Measurements from ENCODE around the gene TMX3. TPM values are rescaled to one million over a fixed set of nuclear protein-coding genes. Genes with fewer than 3 reads are reported as not detected.

TMX3 gene
- total and polyA plus RNA-seq, 2 donors (not counting 1 experiment from before 2014, with no cell fraction given), result 19.0 to 73.5 TPM

DNA sequence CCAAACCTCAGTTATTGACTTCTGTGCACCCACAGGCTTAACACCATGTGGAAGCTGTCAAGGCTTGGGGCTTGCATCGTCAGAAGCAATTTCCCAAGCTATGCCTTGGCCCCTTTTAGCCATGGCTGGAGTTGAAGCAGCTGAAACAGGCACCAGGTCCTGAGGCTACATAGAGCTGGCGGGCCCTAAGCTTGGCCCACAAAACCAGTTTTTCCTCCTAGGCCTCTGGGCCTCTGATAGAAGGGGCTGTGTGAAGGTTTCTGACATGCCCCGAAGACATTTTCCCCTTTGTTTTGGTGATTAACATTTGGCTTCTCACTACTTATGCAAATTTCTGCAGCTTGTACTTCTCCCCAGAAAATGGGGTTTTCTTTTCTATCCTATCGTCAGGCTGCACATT is 9.1 kb upstream of the TMX3 start:
- H3K27ac ChIP-seq (ENCODE audit: low read length in 2 of 2), result no peak overlapping the region
- H3K27me3 ChIP-seq (replicated peaks in 1 of 4; ENCODE audit: control extremely low read depth in 1 of 4, control insufficient read depth in 3 of 4, insufficient read depth in 4 of 4, low read length in 3 of 4), result no peaks in the 10 kb centered on the region
- H3K9me3 Mint-ChIP-seq (ENCODE audit: insufficient read depth), result peaks cover 3% of the 10 kb centered on the region
- H3K4me1 Mint-ChIP-seq, result peaks cover 26% of the 10 kb centered on the region
- peaks cover 16 to 19% of the 10 kb centered on the region in 2 donors for H3K4me1 ChIP-seq (ENCODE audit: control insufficient read depth in 2 of 2, insufficient read depth in 2 of 2, low read length in 2 of 2)
- no peak overlapping the region for H3K4me2 ChIP-seq (replicated peaks; ENCODE audit: low read depth, low read length, poor library complexity, severe bottlenecking)
- no peak for ATAC-seq (ENCODE audit: low read depth)
- no peaks in the 10 kb centered on the region for H3K27me3 Mint-ChIP-seq
- intact Hi-C loops (cut with micrococcal nuclease), result no loop called here
- H3K4me3 Mint-ChIP-seq, result no peak overlapping the region
- DNase-seq, result no peak
- H3K36me3 ChIP-seq (replicated peaks in 1 of 2; ENCODE audit: control extremely low read depth in 1 of 2, control insufficient read depth in 1 of 2, extremely low read depth in 1 of 2, insufficient read depth in 2 of 2, low read length in 1 of 2), result no peaks in the 10 kb centered on the region
- no peaks in the 10 kb centered on the region for H3K79me2 ChIP-seq (ENCODE audit: control insufficient read depth, insufficient read depth, low read length)
- peaks cover 0 to 14% (median 1%) of the 10 kb centered on the region in 3 donors for H3K9me3 ChIP-seq (ENCODE audit: control extremely low read depth in 1 of 3, control insufficient read depth in 2 of 3, insufficient read depth in 1 of 3, low read length in 2 of 3)
- H3K27ac Mint-ChIP-seq, result no peak overlapping the region
- H4K20me1 ChIP-seq (ENCODE audit: control insufficient read depth, insufficient read depth, low read length, poor library complexity, severe bottlenecking), result no peaks in the 10 kb centered on the region
- no peak for TF ChIP-seq EZH2 (IDR thresholded peaks at IDR 0.05; ENCODE audit: borderline replicate concordance, insufficient read depth, low read depth, low read length, poor library complexity, severe bottlenecking)
- TF ChIP-seq CTCF (IDR thresholded peaks at IDR 0.05), result no peak
- CTCF ChIA-PET, result no interaction called here
- 83% methylated on average over 3 of the region's 4 CpGs for WGBS (ENCODE audit: insufficient coverage)
- H3K9ac ChIP-seq (ENCODE audit: low read length), result no peak overlapping the region
- H3K4me3 ChIP-seq (ENCODE audit: control extremely low read depth in 1 of 5, extremely low read depth in 1 of 5, insufficient read depth in 1 of 5, low read depth in 2 of 5, low read length in 4 of 5), result no peak overlapping the region
- H2AFZ ChIP-seq (ENCODE audit: insufficient read depth, low read depth, low read length, poor library complexity, severe bottlenecking), result no peak overlapping the region
- POLR2A ChIA-PET, result no interaction called here

DNA sequence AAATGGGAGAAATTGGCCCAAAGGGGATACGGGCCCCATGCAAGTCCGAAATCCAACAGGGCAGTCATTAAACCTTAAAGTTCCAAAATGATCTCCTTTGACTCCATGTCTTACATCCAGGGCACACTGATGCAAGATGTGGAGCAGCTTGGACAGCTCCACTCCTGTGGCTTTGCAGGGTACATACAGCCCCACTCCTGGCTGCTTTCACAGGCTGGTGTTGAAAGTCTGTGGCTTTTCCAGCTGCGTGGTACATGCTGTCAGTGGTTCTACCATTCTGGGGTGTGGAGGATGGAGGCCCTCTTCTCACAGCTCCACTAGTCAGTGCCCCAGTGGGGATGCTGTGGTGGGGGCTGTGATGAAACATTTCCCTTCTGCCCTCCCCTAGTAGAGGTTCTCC is 8.6 kb upstream of the TMX3 start:
- ATAC-seq (ENCODE audit: low read depth) (no peak), DNase-seq (no peak)
- Mint-ChIP-seq H3K4me3 (no peak overlapping the region), H3K4me1 (peaks cover 26% of the 10 kb centered on the region), H3K9me3 (ENCODE audit: insufficient read depth) (peaks cover 3% of the 10 kb centered on the region), H3K27ac (no peak overlapping the region), H3K27me3 (no peaks in the 10 kb centered on the region)
- no peak overlapping the region for H3K27ac ChIP-seq (ENCODE audit: low read length in 2 of 2)
- POLR2A ChIA-PET, result no interaction called here
- no peak overlapping the region for H3K4me2 ChIP-seq (replicated peaks; ENCODE audit: low read depth, low read length, poor library complexity, severe bottlenecking)
- peaks cover 16 to 19% of the 10 kb centered on the region in 2 donors for H3K4me1 ChIP-seq (ENCODE audit: control insufficient read depth in 2 of 2, insufficient read depth in 2 of 2, low read length in 2 of 2)
- H3K36me3 ChIP-seq (replicated peaks in 1 of 2; ENCODE audit: control extremely low read depth in 1 of 2, control insufficient read depth in 1 of 2, extremely low read depth in 1 of 2, insufficient read depth in 2 of 2, low read length in 1 of 2), result no peaks in the 10 kb centered on the region
- intact Hi-C loops (cut with micrococcal nuclease), result no loop called here
- no peak overlapping the region for H2AFZ ChIP-seq (ENCODE audit: insufficient read depth, low read depth, low read length, poor library complexity, severe bottlenecking)
- no peaks in the 10 kb centered on the region for H4K20me1 ChIP-seq (ENCODE audit: control insufficient read depth, insufficient read depth, low read length, poor library complexity, severe bottlenecking)
- TF ChIP-seq EZH2 (IDR thresholded peaks at IDR 0.05; ENCODE audit: borderline replicate concordance, insufficient read depth, low read depth, low read length, poor library complexity, severe bottlenecking), result no peak
- TF ChIP-seq CTCF (IDR thresholded peaks at IDR 0.05), result no peak
- no peak overlapping the region for H3K4me3 ChIP-seq (ENCODE audit: control extremely low read depth in 1 of 5, extremely low read depth in 1 of 5, insufficient read depth in 1 of 5, low read depth in 2 of 5, low read length in 4 of 5)
- CTCF ChIA-PET, result no interaction called here
- 100% methylated on average over 2 of the region's 3 CpGs for WGBS (ENCODE audit: insufficient coverage)
- no peak overlapping the region for H3K9ac ChIP-seq (ENCODE audit: low read length)
- no peaks in the 10 kb centered on the region for H3K79me2 ChIP-seq (ENCODE audit: control insufficient read depth, insufficient read depth, low read length)
- no peaks in the 10 kb centered on the region for H3K27me3 ChIP-seq (replicated peaks in 1 of 4; ENCODE audit: control extremely low read depth in 1 of 4, control insufficient read depth in 3 of 4, insufficient read depth in 4 of 4, low read length in 3 of 4)
- H3K9me3 ChIP-seq (ENCODE audit: control extremely low read depth in 1 of 3, control insufficient read depth in 2 of 3, insufficient read depth in 1 of 3, low read length in 2 of 3), result peaks cover 0 to 14% (median 1%) of the 10 kb centered on the region in 3 donors

Data from B cell (primary cell).